ENCODE measurements around the gene RIOX2.

Gene RIOX2

DNA sequence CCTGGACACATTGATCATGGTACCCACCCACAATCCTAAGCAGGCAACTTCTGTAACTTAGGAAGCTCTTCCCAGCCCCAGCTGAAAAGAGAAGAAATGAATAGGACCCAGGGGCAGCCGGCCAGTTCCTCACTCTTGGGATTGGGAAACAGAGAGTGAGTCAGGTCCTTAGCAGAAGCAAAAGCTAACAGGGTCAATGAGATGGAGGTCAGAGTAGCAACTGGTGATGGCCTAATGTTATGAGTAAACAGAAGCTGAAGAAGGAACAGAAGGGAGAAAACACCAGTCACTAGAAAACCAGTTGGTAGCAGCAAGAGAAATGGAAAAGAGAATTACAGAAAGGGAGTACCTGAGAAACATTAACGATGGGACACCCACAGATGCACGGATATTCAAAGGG is 20.0 kb downstream of the RIOX2 start:
- Histone ChIP-seq H3K9me3 (ENCODE audit: insufficient read depth, low read depth, low read length) (no peaks in the 10 kb centered on the region), H3K9ac (ENCODE audit: low read depth, low read length, poor library complexity, severe bottlenecking) (no peak overlapping the region), H3K4me1 (ENCODE audit: insufficient read depth, low read length, poor library complexity, severe bottlenecking) (no peaks in the 10 kb centered on the region), H3K27me3 (ENCODE audit: insufficient read depth, low read length, poor library complexity, severe bottlenecking) (no peaks in the 10 kb centered on the region), H2AFZ (ENCODE audit: low read length) (no peak overlapping the region), H3K36me3 (ENCODE audit: insufficient read depth, low read length) (peaks cover 53% of the 10 kb centered on the region; the same call in 1 of the 2 replicates), H3K79me2 (ENCODE audit: insufficient read depth, low read length) (no peaks in the 10 kb centered on the region), H3K4me2 (ENCODE audit: low read depth, low read length, poor library complexity, severe bottlenecking) (no peak overlapping the region), H3K4me3 (ENCODE audit: low read length, poor library complexity, severe bottlenecking) (no peak overlapping the region), H3F3A (ENCODE audit: low read depth) (no peaks in the 10 kb centered on the region), H3K9me2 (replicated peaks; ENCODE audit: low read depth, low read length) (no peaks in the 10 kb centered on the region), H4K20me1 (ENCODE audit: insufficient read depth, low read length, poor library complexity, severe bottlenecking) (no peaks in the 10 kb centered on the region)
- TF ChIP-seq EZH2phosphoT487 (IDR thresholded peaks at IDR 0.05; ENCODE audit: borderline replicate concordance): no peak
- TF ChIP-seq, protein P1, sequence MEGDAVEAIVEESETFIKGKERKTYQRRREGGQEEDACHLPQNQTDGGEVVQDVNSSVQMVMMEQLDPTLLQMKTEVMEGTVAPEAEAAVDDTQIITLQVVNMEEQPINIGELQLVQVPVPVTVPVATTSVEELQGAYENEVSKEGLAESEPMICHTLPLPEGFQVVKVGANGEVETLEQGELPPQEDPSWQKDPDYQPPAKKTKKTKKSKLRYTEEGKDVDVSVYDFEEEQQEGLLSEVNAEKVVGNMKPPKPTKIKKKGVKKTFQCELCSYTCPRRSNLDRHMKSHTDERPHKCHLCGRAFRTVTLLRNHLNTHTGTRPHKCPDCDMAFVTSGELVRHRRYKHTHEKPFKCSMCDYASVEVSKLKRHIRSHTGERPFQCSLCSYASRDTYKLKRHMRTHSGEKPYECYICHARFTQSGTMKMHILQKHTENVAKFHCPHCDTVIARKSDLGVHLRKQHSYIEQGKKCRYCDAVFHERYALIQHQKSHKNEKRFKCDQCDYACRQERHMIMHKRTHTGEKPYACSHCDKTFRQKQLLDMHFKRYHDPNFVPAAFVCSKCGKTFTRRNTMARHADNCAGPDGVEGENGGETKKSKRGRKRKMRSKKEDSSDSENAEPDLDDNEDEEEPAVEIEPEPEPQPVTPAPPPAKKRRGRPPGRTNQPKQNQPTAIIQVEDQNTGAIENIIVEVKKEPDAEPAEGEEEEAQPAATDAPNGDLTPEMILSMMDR (conservative IDR thresholded peaks at IDR 0.05; ENCODE audit: low read length): no peak

DNA sequence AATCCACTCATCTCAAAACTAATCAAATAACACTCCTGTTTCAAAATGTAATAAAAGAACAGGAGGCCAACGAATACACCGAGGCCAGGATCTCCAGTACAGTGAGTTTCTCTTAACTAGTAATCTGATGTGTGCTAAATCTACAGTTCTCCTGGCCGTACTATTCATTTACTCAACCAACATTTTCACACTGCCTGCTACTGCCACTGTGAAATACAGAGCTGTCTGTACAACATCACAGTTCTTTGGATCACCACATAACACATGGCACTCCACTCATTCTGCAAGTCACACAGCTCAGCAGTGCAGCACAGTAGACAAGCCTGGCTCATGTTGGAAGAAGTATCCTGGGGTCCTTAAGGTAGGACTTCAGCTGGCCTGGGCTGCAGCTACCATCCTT is 21.9 kb downstream of the RIOX2 start:
- H3K9me2 ChIP-seq (replicated peaks; ENCODE audit: low read depth, low read length): no peaks in the 10 kb centered on the region

DNA sequence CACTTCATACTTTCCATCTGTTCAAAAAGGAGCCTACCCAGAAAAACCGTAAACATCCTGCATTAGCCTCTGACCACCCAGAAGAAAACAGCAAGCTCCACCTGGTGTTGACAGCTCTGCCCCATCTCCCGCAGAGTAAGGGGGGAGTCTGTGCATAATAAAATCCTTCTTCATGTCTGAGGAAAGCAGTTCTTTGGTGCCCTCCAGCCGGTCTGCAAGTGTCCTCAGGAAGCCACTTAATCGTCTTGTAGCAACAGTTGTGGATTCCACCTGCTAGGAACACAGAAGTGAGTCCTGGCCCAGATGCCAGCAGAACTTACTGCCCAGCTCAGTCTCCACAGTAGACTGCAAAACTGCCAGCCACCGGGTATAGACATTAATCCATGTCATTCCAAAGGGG is 22.5 kb downstream of the RIOX2 start:
- Histone ChIP-seq H3K9ac (ENCODE audit: low read depth, low read length, poor library complexity, severe bottlenecking) (no peak overlapping the region), H3K4me3 (ENCODE audit: low read length, poor library complexity, severe bottlenecking) (no peak overlapping the region), H3K9me2 (replicated peaks; ENCODE audit: low read depth, low read length) (no peaks in the 10 kb centered on the region), H2AFZ (ENCODE audit: low read length) (no peak overlapping the region), H3K9me3 (ENCODE audit: insufficient read depth, low read depth, low read length) (no peaks in the 10 kb centered on the region), H3F3A (ENCODE audit: low read depth) (no peaks in the 10 kb centered on the region), H3K36me3 (ENCODE audit: insufficient read depth, low read length) (peaks cover 76% of the 10 kb centered on the region; the same call in 1 of the 2 replicates), H3K4me1 (ENCODE audit: insufficient read depth, low read length, poor library complexity, severe bottlenecking) (no peaks in the 10 kb centered on the region), H3K27me3 (ENCODE audit: insufficient read depth, low read length, poor library complexity, severe bottlenecking) (no peaks in the 10 kb centered on the region), H4K20me1 (ENCODE audit: insufficient read depth, low read length, poor library complexity, severe bottlenecking) (no peaks in the 10 kb centered on the region), H3K79me2 (ENCODE audit: insufficient read depth, low read length) (no peaks in the 10 kb centered on the region), H3K4me2 (ENCODE audit: low read depth, low read length, poor library complexity, severe bottlenecking) (no peak overlapping the region)
- TF ChIP-seq, protein P1 (conservative IDR thresholded peaks at IDR 0.05; ENCODE audit: low read length): no peak
- no peak for TF ChIP-seq EZH2phosphoT487 (IDR thresholded peaks at IDR 0.05; ENCODE audit: borderline replicate concordance)

More for the DNA sequence above, 21.9 kb downstream of the RIOX2 start:
- TF ChIP-seq, protein P1 (conservative IDR thresholded peaks at IDR 0.05; ENCODE audit: low read length): no peak
- no peak for TF ChIP-seq EZH2phosphoT487 (IDR thresholded peaks at IDR 0.05; ENCODE audit: borderline replicate concordance)
- Histone ChIP-seq H3K4me3 (ENCODE audit: low read length, poor library complexity, severe bottlenecking) (no peak overlapping the region), H3K27me3 (ENCODE audit: insufficient read depth, low read length, poor library complexity, severe bottlenecking) (no peaks in the 10 kb centered on the region), H3K79me2 (ENCODE audit: insufficient read depth, low read length) (no peaks in the 10 kb centered on the region), H2AFZ (ENCODE audit: low read length) (no peak overlapping the region), H3K36me3 (ENCODE audit: insufficient read depth, low read length) (peaks cover 70% of the 10 kb centered on the region; the same call in 1 of the 2 replicates), H3K9ac (ENCODE audit: low read depth, low read length, poor library complexity, severe bottlenecking) (no peak overlapping the region), H4K20me1 (ENCODE audit: insufficient read depth, low read length, poor library complexity, severe bottlenecking) (no peaks in the 10 kb centered on the region), H3K4me1 (ENCODE audit: insufficient read depth, low read length, poor library complexity, severe bottlenecking) (no peaks in the 10 kb centered on the region), H3F3A (ENCODE audit: low read depth) (no peaks in the 10 kb centered on the region), H3K9me3 (ENCODE audit: insufficient read depth, low read depth, low read length) (no peaks in the 10 kb centered on the region), H3K4me2 (ENCODE audit: low read depth, low read length, poor library complexity, severe bottlenecking) (no peak overlapping the region)

Measured in Loucy (cell line).